IMR-90 (cell line): ENCODE data around the gene OR7A5. TPM values are rescaled to one million over a fixed set of nuclear protein-coding genes. Genes with fewer than 3 reads are reported as not detected.
"Not testable (repeated sequence)": the region's sequence is repeated elsewhere in the genome, so short reads cannot be mapped to it uniquely, and the experiment has no call there.

ENCODE experiments used
- ATAC-seq: fragments of 200-7000 bp; cut with Tn5 transposase; 2 replicates; pipeline ENCODE4 v1.9.1; 2020; ENCODE audit warnings: low read depth, mild to moderate bottlenecking, moderate library complexity
- BruUV-seq: library from RNA; stranded (reverse); fragments of 400-500 nt; replicated peaks from 2 replicates; lab custom pipeline; 2021; lab: Mats Ljungman, UMichigan
- CTCF ChIA-PET: fragments of 300-600 bp; formaldehyde crosslinking; extraction: SDS; loops from one replicate; lab custom pipeline; 2021; ENCODE audit warnings: antibody characterized with exemption; lab: Yijun Ruan, JAX
- POLR2A ChIA-PET: fragments of 300-600 bp; sonication (Branson Sonifier 250); formaldehyde crosslinking; loops from one replicate; lab custom pipeline; 2022; ENCODE audit warnings: antibody characterized with exemption; ENCODE audit not compliant: unreplicated experiment; lab: Charles Lee
- DNase-seq: peaks from one replicate; pipeline ENCODE4 v3.0.0; 2013
- H2AFZ ChIP-seq: replicated peaks from 2 replicates; pipeline ENCODE3; 2013; ENCODE audit warnings: low read length, mild to moderate bottlenecking; ENCODE audit not compliant: poor library complexity
- H2AK5ac ChIP-seq: 2 replicates; pipeline ENCODE4 v1.6.1; 2013; ENCODE audit warnings: low read depth, low read length, inconsistent platforms
- H2AK9ac ChIP-seq: replicated peaks from 2 replicates; pipeline ENCODE3; 2013; ENCODE audit warnings: mild to moderate bottlenecking, low read depth, low read length, moderate library complexity; ENCODE audit not compliant: poor library complexity
- H2BK120ac ChIP-seq: 2 replicates; pipeline ENCODE4 v1.6.1; 2013; ENCODE audit warnings: low read depth, low read length, inconsistent platforms
- H2BK15ac ChIP-seq: 3 replicates; pipeline ENCODE4 v1.6.1; 2013; ENCODE audit warnings: low read depth, low read length, inconsistent platforms
- H2BK20ac ChIP-seq: 2 replicates; pipeline ENCODE4 v1.6.1; 2013; ENCODE audit warnings: low read depth, mild to moderate bottlenecking, inconsistent platforms, low read length, moderate library complexity
- H2BK5ac ChIP-seq: 2 replicates; pipeline ENCODE4 v1.6.1; 2013; ENCODE audit warnings: mild to moderate bottlenecking, low read depth, low read length, inconsistent platforms; ENCODE audit not compliant: poor library complexity, severe bottlenecking
- H3K14ac ChIP-seq: replicated peaks from 2 replicates; pipeline ENCODE4 v1.6.1; 2013; ENCODE audit warnings: low read depth, low read length, inconsistent platforms
- H3K18ac ChIP-seq: 2 replicates; pipeline ENCODE4 v1.6.1; 2013; ENCODE audit warnings: low read depth, low read length, control low read depth
- H3K23ac ChIP-seq: 2 replicates; pipeline ENCODE4 v1.6.1; 2013; ENCODE audit warnings: low read depth, low read length, inconsistent platforms
- H3K27ac ChIP-seq: 2 replicates; pipeline ENCODE4 v1.5.1; 2013; ENCODE audit warnings: mild to moderate bottlenecking, control low read depth, low read length; ENCODE audit not compliant: insufficient read depth
- H3K27me3 ChIP-seq: 2 replicates; pipeline ENCODE4 v1.6.1; 2013; ENCODE audit warnings: low read length; ENCODE audit not compliant: control insufficient read depth, insufficient read depth
- H3K36me3 ChIP-seq: 2 replicates; pipeline ENCODE4 v1.6.1; 2013; ENCODE audit warnings: low read length, mixed read lengths; ENCODE audit not compliant: control insufficient read depth, insufficient read depth
- H3K4ac ChIP-seq: 2 replicates; pipeline ENCODE4 v1.6.1; 2013; ENCODE audit warnings: low read depth, low read length, inconsistent platforms
- H3K4me1 ChIP-seq: 2 replicates; pipeline ENCODE4 v1.6.1; 2013; ENCODE audit warnings: low read length, mixed read lengths; ENCODE audit not compliant: control insufficient read depth, insufficient read depth
- H3K4me2 ChIP-seq: 2 replicates; pipeline ENCODE4 v1.6.1; 2013; ENCODE audit warnings: low read depth, mild to moderate bottlenecking, control low read depth, low read length, moderate library complexity
- H3K4me3 ChIP-seq: 2 replicates; pipeline ENCODE4 v1.5.1; 2013; ENCODE audit warnings: low read depth, mild to moderate bottlenecking, control low read depth, low read length, moderate library complexity; ENCODE audit not compliant: insufficient read depth
- H3K56ac ChIP-seq: 2 replicates; pipeline ENCODE4 v1.6.1; 2013; ENCODE audit warnings: low read length, inconsistent platforms; ENCODE audit not compliant: insufficient read depth; ENCODE audit errors: extremely low read depth
- H3K79me1 ChIP-seq, 2 experiments: 2 replicates each; pipeline ENCODE4 v1.6.1; 2013; ENCODE audit warnings: low read length in 2 of 2, inconsistent platforms in 1 of 2, low read depth in 1 of 2
- H3K9ac ChIP-seq: 2 replicates; pipeline ENCODE4 v1.6.1; 2013; ENCODE audit warnings: low read depth, low read length, control low read depth
- H3K9me1 ChIP-seq: 2 replicates; pipeline ENCODE4 v1.6.1; 2013; ENCODE audit warnings: low read length, inconsistent platforms; ENCODE audit not compliant: insufficient read depth
- H3K9me3 ChIP-seq: 2 replicates; pipeline ENCODE4 v1.6.1; 2013; ENCODE audit warnings: low read length; ENCODE audit not compliant: control insufficient read depth, insufficient read depth
- H4K20me1 ChIP-seq: 2 replicates; pipeline ENCODE4 v1.6.1; 2013; ENCODE audit warnings: low read length, inconsistent platforms; ENCODE audit not compliant: insufficient read depth
- H4K5ac ChIP-seq: 2 replicates; pipeline ENCODE4 v1.6.1; 2013; ENCODE audit warnings: mild to moderate bottlenecking, low read depth, low read length, control low read depth
- H4K8ac ChIP-seq, 2 experiments: 2 replicates each; pipeline ENCODE4 v1.6.1; 2013; ENCODE audit warnings: low read depth in 2 of 2, low read length in 2 of 2, control low read depth in 1 of 2, inconsistent platforms in 1 of 2
- H4K91ac ChIP-seq: 2 replicates; pipeline ENCODE4 v1.6.1; 2013; ENCODE audit warnings: low read depth, low read length, inconsistent platforms; ENCODE audit not compliant: insufficient read depth
- WGBS, 2 experiments: methylation state at CpG; one replicate each; pipeline versions ENCODE4 v1.1.5 to v1.1.7; 2013; ENCODE audit warnings: missing lambda C conversion rate in 2 of 2; ENCODE audit not compliant: insufficient read length in 1 of 2; ENCODE audit errors: extremely low coverage in 2 of 2; 5-methylcytosine and 5-hydroxymethylcytosine counted together
- dilution Hi-C: fragments of 300-500 bp; cut with HindIII; formaldehyde crosslinking; loops from one replicate; pipeline ENCODE4 v1.14.3; 2018; ENCODE audit warnings: low sequenced_read_pairs; ENCODE audit not compliant: unreplicated experiment
- in situ Hi-C: fragments of 300-500 bp; cut with MboI; formaldehyde crosslinking; loops from 3 replicates; pipeline ENCODE4 v1.14.3; 2019; ENCODE audit warnings: low sequenced_read_pairs, inconsistent platforms, mixed read lengths
- intact Hi-C: fragments of 100-400 bp; cut with micrococcal nuclease; formaldehyde crosslinking; loops from 2 replicates; pipeline ENCODE4 v1.10.0; 2022
- polyA plus RNA-seq, 3 experiments: library from polyadenylated mRNA; depleted of rRNA; stranded (reverse); fragments of >200 nt; gene quantifications; 2 replicates each; pipeline ENCODE4 v1.2.3, GENCODE V29; 2012; ENCODE audit warnings: low replicate concordance in 1 of 3
- total RNA-seq: library from RNA; depleted of rRNA; stranded (reverse); fragments of >200 nt; gene quantifications from 2 replicates; pipeline ENCODE4 v1.2.3, GENCODE V29; 2012

OR7A5 gene
- total and polyA plus RNA-seq, 2 of the 4 experiments (the other 2 are of a cell fraction), result not detected

- H2AFZ ChIP-seq, H3K4me2 ChIP-seq, dilution Hi-C loops, H4K20me1 ChIP-seq, H2BK15ac ChIP-seq, H2AK9ac ChIP-seq, H3K79me1 ChIP-seq, POLR2A ChIA-PET, H2BK120ac ChIP-seq, intact Hi-C loops, H3K9me1 ChIP-seq, H4K91ac ChIP-seq, H3K14ac ChIP-seq, in situ Hi-C loops, DNase-seq, H3K4me3 ChIP-seq, H3K36me3 ChIP-seq, H3K4ac ChIP-seq, H3K18ac ChIP-seq, H3K27ac ChIP-seq, H3K9me3 ChIP-seq, H2BK20ac ChIP-seq, H4K5ac ChIP-seq, H3K23ac ChIP-seq, BruUV-seq, H3K56ac ChIP-seq, H3K27me3 ChIP-seq, H2BK5ac ChIP-seq, ATAC-seq, H3K4me1 ChIP-seq, H4K8ac ChIP-seq, H2AK5ac ChIP-seq, H3K9ac ChIP-seq: not testable (repeated sequence)
- CTCF ChIA-PET, result interaction anchor here (0.6 kb wide), 1 partner anchor 9 kb away, joined by 3 read pairs; no protein-coding TSS in a partner anchor
- no CpG with 5 or more reads among the region's 12 CpGs for WGBS, 2 experiments
These were observed 56.7 kb downstream of the OR7A5 start, which contains the start of gene ADGRE2 for GRCh38 chr19:14778110-14778845. Gene ADGRE2, minus strand, starts transcription at chr19:14778560. Its CDS starts 1,804 bp downstream, at chr19:14776756.

DNA sequence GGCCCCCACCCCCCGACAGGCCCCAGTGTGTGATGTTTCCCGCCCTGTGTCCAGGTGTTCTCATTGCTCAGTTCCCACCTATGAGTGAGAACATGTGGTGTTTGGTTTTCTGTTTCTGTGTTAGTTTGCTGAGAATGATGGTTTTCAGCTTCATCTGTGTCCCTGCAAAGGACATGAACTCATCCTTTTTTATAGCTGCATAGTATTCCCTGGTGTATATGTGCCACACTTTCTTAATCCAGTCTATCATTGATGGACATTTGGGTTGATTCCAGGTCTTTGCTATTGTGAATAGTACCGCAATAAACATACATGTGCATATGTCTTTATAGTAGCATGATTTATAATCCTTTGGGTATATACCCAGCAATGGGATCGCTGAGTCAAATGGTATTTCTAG lies 57.3 kb downstream of the OR7A5 start:
- dilution Hi-C loops, H2BK5ac ChIP-seq, H3K27ac ChIP-seq, H3K4me3 ChIP-seq, CTCF ChIA-PET, H3K14ac ChIP-seq, DNase-seq, H3K9ac ChIP-seq, H3K23ac ChIP-seq, H2BK15ac ChIP-seq, H4K8ac ChIP-seq, POLR2A ChIA-PET, H3K9me3 ChIP-seq, H4K91ac ChIP-seq, H4K5ac ChIP-seq, H4K20me1 ChIP-seq, intact Hi-C loops, H3K4me2 ChIP-seq, H3K27me3 ChIP-seq, H3K4me1 ChIP-seq, H3K79me1 ChIP-seq, H3K4ac ChIP-seq, H2AFZ ChIP-seq, H2BK120ac ChIP-seq, H2AK5ac ChIP-seq, in situ Hi-C loops, ATAC-seq, H2AK9ac ChIP-seq, H2BK20ac ChIP-seq, H3K36me3 ChIP-seq, BruUV-seq, H3K56ac ChIP-seq, H3K9me1 ChIP-seq, H3K18ac ChIP-seq: not testable (repeated sequence)
- no CpG with 5 or more reads among the region's 4 CpGs for WGBS, 2 experiments
